GM19372 (cell line): ENCODE results near the gene BAMBI.

Experiments used
- ATAC-seq: cut with Tn5 transposase; IDR thresholded peaks from one replicate; pipeline ENCODE4 v1.9.1; 2021; ENCODE audit warnings: mild to moderate bottlenecking, low read depth, moderate library complexity; ENCODE audit not compliant: unreplicated experiment

Gene BAMBI

GRCh38 chr10:28669227-28670173 is 7.8 kb upstream of the BAMBI start:
- no peak for ATAC-seq

GRCh38 chr10:28674782-28675181 is 2.5 kb upstream of the BAMBI start:
- ATAC-seq, result no peak

- ATAC-seq, result no peak
Observed at GRCh38 chr10:28676326-28676967, 874 bp upstream of the BAMBI start.

GRCh38 chr10:28677888-28678686 is 766 bp downstream of the BAMBI start:
- ATAC-seq, result peak; percentile 2

GRCh38 chr10:28678687-28679457 is 1.6 kb downstream of the BAMBI start:
- no peak for ATAC-seq

- no peak for ATAC-seq
Observed at GRCh38 chr10:28679581-28680357, 2.4 kb downstream of the BAMBI start.

- no peak for ATAC-seq
Observed at GRCh38 chr10:28680358-28680752, 3.0 kb downstream of the BAMBI start.

GRCh38 chr10:28681291-28681763 is 4.0 kb downstream of the BAMBI start:
- no peak for ATAC-seq

- no peak for ATAC-seq
Observed at GRCh38 chr10:28681928-28682750, 4.8 kb downstream of the BAMBI start.

GRCh38 chr10:28684157-28684985 is 7.0 kb downstream of the BAMBI start:
- ATAC-seq, result no peak

- no peak for ATAC-seq
Observed at GRCh38 chr10:28684986-28685580, 7.8 kb downstream of the BAMBI start.

GRCh38 chr10:28685717-28686116 is 8.4 kb downstream of the BAMBI start:
- no peak for ATAC-seq

GRCh38 chr10:28686835-28687682 is 9.7 kb downstream of the BAMBI start:
- no peak for ATAC-seq

GRCh38 chr10:28687683-28688001 is 10.3 kb downstream of the BAMBI start:
- no peak for ATAC-seq

GRCh38 chr10:28690545-28690944 is 13.2 kb downstream of the BAMBI start:
- no peak for ATAC-seq

GRCh38 chr10:28691187-28691694 is 13.9 kb downstream of the BAMBI start:
- ATAC-seq, result no peak
